K562 (cell line): ENCODE measurements around the gene HBG1. TPM values are rescaled to one million over a fixed set of nuclear protein-coding genes. Genes with fewer than 3 reads are reported as not detected.
A peak's percentile ranks its signal among the peaks of the same experiment; 100 is the strongest.

Experiments
- CBFB ChIP-seq: sonication (generic); formaldehyde crosslinking; IDR thresholded peaks from 2 replicates; pipeline ENCODE4 v1.4.0; 2020; ENCODE audit warnings: mild to moderate bottlenecking, missing genetic modification reagents
- CCNT2 ChIP-seq: IDR thresholded peaks from 2 replicates; pipeline ENCODE4 v1.6.1; 2011; ENCODE audit warnings: borderline replicate concordance, low read depth, mild to moderate bottlenecking, moderate library complexity, mixed read lengths, low read length; ENCODE audit not compliant: insufficient read length; ENCODE audit errors: extremely low read depth
- ELF2 ChIP-seq: fragments of 250-450 bp; sonication (Bioruptor Pico); IDR thresholded peaks from 2 replicates; pipeline ENCODE4 v1.5.0; 2021; ENCODE audit warnings: mild to moderate bottlenecking
- ETV1 ChIP-seq: fragments of 450-650 bp; conservative IDR thresholded peaks from 2 replicates; pipeline ENCODE4 v1.6.1; 2016; ENCODE audit warnings: missing genetic modification characterization, control low read depth, low read depth, missing compliant biosample characterization
- KDM1A ChIP-seq, 2 experiments: fragments of 450-650 bp; IDR thresholded peaks; 2 replicates each; pipeline ENCODE4 v1.6.1; 2016; ENCODE audit warnings: mild to moderate bottlenecking in 2 of 2
- PURB ChIP-seq: sonication (generic); formaldehyde crosslinking; IDR thresholded peaks from 2 replicates; pipeline ENCODE4 v1.9.0; 2021; ENCODE audit warnings: low read depth, mild to moderate bottlenecking, missing genetic modification reagents
- TAF7 ChIP-seq: fragments of 450-650 bp; IDR thresholded peaks from 2 replicates; pipeline ENCODE4 v1.6.1; 2016; ENCODE audit warnings: missing genetic modification characterization, missing compliant biosample characterization
- YY1 ChIP-seq, 3 experiments: IDR thresholded peaks; 2 replicates each; pipeline ENCODE4 v1.6.1; 2011; ENCODE audit warnings: low read length in 2 of 3, mild to moderate bottlenecking in 2 of 3, moderate library complexity in 2 of 3, borderline replicate concordance in 1 of 3, control low read depth in 1 of 3, low read depth in 1 of 3; ENCODE audit not compliant: insufficient read depth in 3 of 3, insufficient replicate concordance in 2 of 3, control insufficient read depth in 1 of 3, insufficient read length in 1 of 3; ENCODE audit errors: extremely low read depth in 1 of 3
- ZFX ChIP-seq: sonication (generic); formaldehyde crosslinking; IDR thresholded peaks from 2 replicates; pipeline ENCODE4 v1.8.0; 2022; ENCODE audit warnings: mild to moderate bottlenecking, missing genetic modification reagents, moderate library complexity
- polyA plus RNA-seq, 8 experiments: library from polyadenylated mRNA; depleted of rRNA in 4 of 8; stranded (reverse) in 5 of 8; unstranded in 3 of 8; fragments of >200 nt; fragmentation: Nextera tagmentation in 2 of 8; fragmentation: Illumina TruSeq in 1 of 8; extraction: Ambion mirVana in 2 of 8; extraction: Trizol in 1 of 8; gene quantifications; 2 replicates each; pipeline versions ENCODE4 v1.2.1 to v1.2.3, GENCODE V29; 2011 to 2014; ENCODE audit warnings: inconsistent platforms in 1 of 8, missing spikeins in 1 of 8
- total RNA-seq, 7 experiments: library from RNA; depleted of rRNA in 6 of 7; stranded (reverse); fragments of >200 nt in 6 of 7; fragmentation: Illumina TruSeq in 2 of 7; extraction: Trizol in 2 of 7; gene quantifications; 2 replicates each; pipeline versions ENCODE4 v1.2.1 to v1.2.3, GENCODE V29; 2011 to 2021; ENCODE audit warnings: low replicate concordance in 1 of 7
- TF ChIP-seq, protein P1 (sequence below), 2 experiments: fragments of 450-650 bp in 1 of 2; sonication (generic) in 1 of 2; formaldehyde crosslinking in 1 of 2; IDR thresholded peaks in 1 of 2; conservative IDR thresholded peaks in 1 of 2; 2 replicates each; pipeline versions ENCODE4 v1.6.1 to v1.8.1; 2016 to 2023; ENCODE audit warnings: mild to moderate bottlenecking in 2 of 2, moderate library complexity in 2 of 2, inconsistent platforms in 1 of 2, missing genetic modification reagents in 1 of 2
- TF ChIP-seq, protein P2 (sequence below), 2 experiments: fragments of 200-800 bp in 1 of 2; sonication (Bioruptor generic) in 1 of 2; sonication (generic) in 1 of 2; formaldehyde crosslinking in 1 of 2; IDR thresholded peaks in 1 of 2; conservative IDR thresholded peaks in 1 of 2; 2 replicates each; pipeline versions ENCODE4 v1.5.0 to v1.6.1; 2016 to 2020; ENCODE audit warnings: missing compliant biosample characterization in 1 of 2, missing genetic modification characterization in 1 of 2, missing genetic modification reagents in 1 of 2
- TF ChIP-seq, protein P3 (sequence below): sonication (generic); formaldehyde crosslinking; IDR thresholded peaks from 2 replicates; pipeline ENCODE4 v1.8.0; 2022; ENCODE audit warnings: missing genetic modification reagents, mild to moderate bottlenecking, moderate library complexity, borderline replicate concordance
- TF ChIP-seq, protein P4 (sequence below): fragments of 250-450 bp; sonication (Bioruptor Pico); IDR thresholded peaks from 2 replicates; pipeline ENCODE4 v1.8.0; 2022; ENCODE audit warnings: inconsistent platforms
- TF ChIP-seq, protein P5 (sequence below), 2 experiments: fragments of 450-650 bp; conservative IDR thresholded peaks; 2 replicates each; pipeline ENCODE4 v1.6.1; 2017; ENCODE audit warnings: mild to moderate bottlenecking in 2 of 2, moderate library complexity in 2 of 2
- TF ChIP-seq, protein P6 (sequence below): IDR thresholded peaks from 2 replicates; pipeline ENCODE4 v1.6.1; 2016; ENCODE audit warnings: missing genetic modification characterization, missing compliant biosample characterization

The HBG1 gene
- total and polyA plus RNA-seq, 9 of the 15 experiments (the other 6 are each of a cell fraction or from before 2014, with no cell fraction given), result 1,066 to 16,338 (median 4,898) TPM

DNA sequence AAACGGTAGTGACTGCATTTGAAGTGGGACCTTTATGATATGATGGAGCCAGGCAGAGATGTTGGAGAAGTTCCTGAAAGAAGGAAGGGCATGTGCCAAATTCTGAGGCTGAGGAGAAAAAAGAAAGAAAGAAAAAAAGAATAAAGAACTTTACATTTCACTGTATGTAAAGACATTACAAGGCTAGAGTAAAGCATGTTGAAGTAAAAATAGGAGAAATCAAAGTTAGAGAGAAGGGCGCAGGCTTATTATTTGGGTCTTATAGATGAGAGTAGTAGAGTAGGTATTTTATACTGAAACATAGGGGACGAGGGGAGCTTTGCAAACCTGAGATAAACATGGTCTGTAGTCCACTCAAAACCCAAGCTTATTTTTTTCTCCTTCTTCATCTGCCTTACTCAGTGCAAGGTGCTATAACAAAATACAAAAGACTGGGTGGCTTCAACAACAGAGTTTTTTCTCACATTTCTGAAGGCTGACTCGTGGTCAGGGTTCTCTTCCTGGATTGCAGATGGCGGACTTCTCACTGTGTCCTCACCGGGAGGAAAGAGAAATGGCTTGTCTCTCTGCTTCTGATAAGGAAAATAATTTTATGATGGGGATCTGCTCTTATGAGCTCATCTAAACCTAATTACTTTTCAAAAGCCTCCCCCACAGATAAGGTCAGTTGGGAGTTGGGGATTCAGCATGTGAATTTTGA is 2.7 kb downstream of the HBG1 start (continued):
- TF ChIP-seq, protein P1, sequence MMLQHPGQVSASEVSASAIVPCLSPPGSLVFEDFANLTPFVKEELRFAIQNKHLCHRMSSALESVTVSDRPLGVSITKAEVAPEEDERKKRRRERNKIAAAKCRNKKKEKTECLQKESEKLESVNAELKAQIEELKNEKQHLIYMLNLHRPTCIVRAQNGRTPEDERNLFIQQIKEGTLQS (IDR thresholded peaks at IDR 0.05), result peak; percentile 28; the same call in 1 of the 2 replicates
- TF ChIP-seq, protein P1 (CRISPR knock-in tag; conservative IDR thresholded peaks at IDR 0.05), result no peak
- TF ChIP-seq CCNT2 (peak; percentile 49), KDM1A (IDR thresholded peaks at IDR 0.05) (0 out of 4 replicates have a peak, but pooled peaks of 1 of the 2 experiments have one; percentile 3), ETV1 (tag) (no peak), TAF7 (tag) (no peak), YY1 (IDR thresholded peaks at IDR 0.05; ENCODE audit: borderline replicate concordance in 1 of 3, control insufficient read depth in 1 of 3, extremely low read depth in 1 of 3, insufficient read depth in 3 of 3, insufficient read length in 1 of 3, insufficient replicate concordance in 2 of 3, low read depth in 1 of 3, low read length in 2 of 3) (peak in 1 of 3 experiments; percentile 74), PURB (CRISPR knock-in tag) (no peak), CBFB (no peak), ELF2 (CRISPR knock-in tag) (0 out of 2 replicates have a peak, but pooled peaks have one; percentile 27), ZFX (CRISPR knock-in tag) (0 out of 2 replicates have a peak, but pooled peaks have one; percentile 6)
- TF ChIP-seq, protein P2, sequence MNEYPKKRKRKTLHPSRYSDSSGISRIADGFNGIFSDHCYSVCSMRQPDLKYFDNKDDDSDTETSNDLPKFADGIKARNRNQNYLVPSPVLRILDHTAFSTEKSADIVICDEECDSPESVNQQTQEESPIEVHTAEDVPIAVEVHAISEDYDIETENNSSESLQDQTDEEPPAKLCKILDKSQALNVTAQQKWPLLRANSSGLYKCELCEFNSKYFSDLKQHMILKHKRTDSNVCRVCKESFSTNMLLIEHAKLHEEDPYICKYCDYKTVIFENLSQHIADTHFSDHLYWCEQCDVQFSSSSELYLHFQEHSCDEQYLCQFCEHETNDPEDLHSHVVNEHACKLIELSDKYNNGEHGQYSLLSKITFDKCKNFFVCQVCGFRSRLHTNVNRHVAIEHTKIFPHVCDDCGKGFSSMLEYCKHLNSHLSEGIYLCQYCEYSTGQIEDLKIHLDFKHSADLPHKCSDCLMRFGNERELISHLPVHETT (CRISPR knock-in tag; conservative IDR thresholded peaks at IDR 0.05 in 1 of 2, IDR thresholded peaks at IDR 0.05 in 1 of 2), result 0 out of 4 replicates have a peak, but pooled peaks of 1 of the 2 experiments have one; percentile 36
- TF ChIP-seq, protein P3, sequence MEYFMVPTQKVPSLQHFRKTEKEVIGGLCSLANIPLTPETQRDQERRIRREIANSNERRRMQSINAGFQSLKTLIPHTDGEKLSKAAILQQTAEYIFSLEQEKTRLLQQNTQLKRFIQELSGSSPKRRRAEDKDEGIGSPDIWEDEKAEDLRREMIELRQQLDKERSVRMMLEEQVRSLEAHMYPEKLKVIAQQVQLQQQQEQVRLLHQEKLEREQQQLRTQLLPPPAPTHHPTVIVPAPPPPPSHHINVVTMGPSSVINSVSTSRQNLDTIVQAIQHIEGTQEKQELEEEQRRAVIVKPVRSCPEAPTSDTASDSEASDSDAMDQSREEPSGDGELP, result no peak
- TF ChIP-seq, protein P4, sequence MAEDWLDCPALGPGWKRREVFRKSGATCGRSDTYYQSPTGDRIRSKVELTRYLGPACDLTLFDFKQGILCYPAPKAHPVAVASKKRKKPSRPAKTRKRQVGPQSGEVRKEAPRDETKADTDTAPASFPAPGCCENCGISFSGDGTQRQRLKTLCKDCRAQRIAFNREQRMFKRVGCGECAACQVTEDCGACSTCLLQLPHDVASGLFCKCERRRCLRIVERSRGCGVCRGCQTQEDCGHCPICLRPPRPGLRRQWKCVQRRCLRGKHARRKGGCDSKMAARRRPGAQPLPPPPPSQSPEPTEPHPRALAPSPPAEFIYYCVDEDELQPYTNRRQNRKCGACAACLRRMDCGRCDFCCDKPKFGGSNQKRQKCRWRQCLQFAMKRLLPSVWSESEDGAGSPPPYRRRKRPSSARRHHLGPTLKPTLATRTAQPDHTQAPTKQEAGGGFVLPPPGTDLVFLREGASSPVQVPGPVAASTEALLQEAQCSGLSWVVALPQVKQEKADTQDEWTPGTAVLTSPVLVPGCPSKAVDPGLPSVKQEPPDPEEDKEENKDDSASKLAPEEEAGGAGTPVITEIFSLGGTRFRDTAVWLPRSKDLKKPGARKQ (CRISPR knock-in tag), result no peak
- TF ChIP-seq, protein P5, sequence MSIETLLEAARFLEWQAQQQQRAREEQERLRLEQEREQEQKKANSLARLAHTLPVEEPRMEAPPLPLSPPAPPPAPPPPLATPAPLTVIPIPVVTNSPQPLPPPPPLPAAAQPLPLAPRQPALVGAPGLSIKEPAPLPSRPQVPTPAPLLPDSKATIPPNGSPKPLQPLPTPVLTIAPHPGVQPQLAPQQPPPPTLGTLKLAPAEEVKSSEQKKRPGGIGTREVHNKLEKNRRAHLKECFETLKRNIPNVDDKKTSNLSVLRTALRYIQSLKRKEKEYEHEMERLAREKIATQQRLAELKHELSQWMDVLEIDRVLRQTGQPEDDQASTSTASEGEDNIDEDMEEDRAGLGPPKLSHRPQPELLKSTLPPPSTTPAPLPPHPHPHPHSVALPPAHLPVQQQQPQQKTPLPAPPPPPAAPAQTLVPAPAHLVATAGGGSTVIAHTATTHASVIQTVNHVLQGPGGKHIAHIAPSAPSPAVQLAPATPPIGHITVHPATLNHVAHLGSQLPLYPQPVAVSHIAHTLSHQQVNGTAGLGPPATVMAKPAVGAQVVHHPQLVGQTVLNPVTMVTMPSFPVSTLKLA (conservative IDR thresholded peaks at IDR 0.05), result 0 out of 4 replicates have a peak, but pooled peaks of 1 of the 2 experiments have one; percentile 32
- TF ChIP-seq, protein P6, sequence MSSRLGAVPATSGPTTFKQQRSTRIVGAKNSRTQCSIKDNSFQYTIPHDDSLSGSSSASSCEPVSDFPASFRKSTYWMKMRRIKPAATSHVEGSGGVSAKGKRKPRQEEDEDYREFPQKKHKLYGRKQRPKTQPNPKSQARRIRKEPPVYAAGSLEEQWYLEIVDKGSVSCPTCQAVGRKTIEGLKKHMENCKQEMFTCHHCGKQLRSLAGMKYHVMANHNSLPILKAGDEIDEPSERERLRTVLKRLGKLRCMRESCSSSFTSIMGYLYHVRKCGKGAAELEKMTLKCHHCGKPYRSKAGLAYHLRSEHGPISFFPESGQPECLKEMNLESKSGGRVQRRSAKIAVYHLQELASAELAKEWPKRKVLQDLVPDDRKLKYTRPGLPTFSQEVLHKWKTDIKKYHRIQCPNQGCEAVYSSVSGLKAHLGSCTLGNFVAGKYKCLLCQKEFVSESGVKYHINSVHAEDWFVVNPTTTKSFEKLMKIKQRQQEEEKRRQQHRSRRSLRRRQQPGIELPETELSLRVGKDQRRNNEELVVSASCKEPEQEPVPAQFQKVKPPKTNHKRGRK (tag), result peak; percentile 81
